AG04449 (cell line): ENCODE results near the gene EPB41L4A.

Source experiments
- CTCF ChIA-PET: fragments of 350-600 bp; formaldehyde crosslinking; extraction: SDS; loops from one replicate; lab custom pipeline; 2021; ENCODE audit warnings: antibody characterized with exemption; lab: Yijun Ruan, JAX
- POLR2A ChIA-PET: fragments of 400-600, 350-600 bp; formaldehyde crosslinking; extraction: SDS; loops from one replicate; lab custom pipeline; 2020; ENCODE audit warnings: antibody characterized with exemption, inconsistent platforms; lab: Yijun Ruan, JAX
- DNase-seq: peaks from one replicate; pipeline ENCODE4 v3.0.0-alpha.2; 2010; ENCODE audit warnings: low read depth, low spot score
- H3K4me3 ChIP-seq: 2 replicates; pipeline ENCODE4 v1.5.1; 2011; ENCODE audit warnings: low read depth, mild to moderate bottlenecking, control low read depth, low read length
- TF ChIP-seq, protein P1 (sequence below): IDR thresholded peaks from one replicate; pipeline ENCODE4 v1.5.1; 2011; ENCODE audit warnings: mild to moderate bottlenecking, moderate library complexity, low read length, control low read depth, inconsistent platforms; ENCODE audit not compliant: insufficient read depth; ENCODE audit errors: missing control alignments

The EPB41L4A gene

DNA sequence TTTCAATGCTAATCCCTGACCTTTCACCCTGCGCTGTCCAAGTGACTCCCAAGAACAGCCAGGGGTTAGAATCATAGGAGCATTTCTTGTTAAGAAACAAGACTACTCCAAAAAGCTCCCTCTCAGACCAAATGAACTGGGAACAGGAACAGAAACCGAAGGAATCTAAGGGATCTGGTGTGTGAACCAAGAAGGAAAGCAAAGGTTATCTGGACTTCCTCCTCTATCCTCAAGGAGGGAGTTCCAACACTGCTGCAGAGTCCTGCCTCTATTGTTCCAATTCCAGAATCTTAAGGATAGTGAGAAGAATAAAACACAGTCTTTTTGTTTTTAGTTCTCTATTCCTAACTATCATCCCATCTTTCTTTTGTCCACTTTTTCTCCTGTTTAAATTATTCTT is 87.2 kb downstream of the EPB41L4A start:
- CTCF ChIA-PET, result no interaction called here
- TF ChIP-seq, protein P1, sequence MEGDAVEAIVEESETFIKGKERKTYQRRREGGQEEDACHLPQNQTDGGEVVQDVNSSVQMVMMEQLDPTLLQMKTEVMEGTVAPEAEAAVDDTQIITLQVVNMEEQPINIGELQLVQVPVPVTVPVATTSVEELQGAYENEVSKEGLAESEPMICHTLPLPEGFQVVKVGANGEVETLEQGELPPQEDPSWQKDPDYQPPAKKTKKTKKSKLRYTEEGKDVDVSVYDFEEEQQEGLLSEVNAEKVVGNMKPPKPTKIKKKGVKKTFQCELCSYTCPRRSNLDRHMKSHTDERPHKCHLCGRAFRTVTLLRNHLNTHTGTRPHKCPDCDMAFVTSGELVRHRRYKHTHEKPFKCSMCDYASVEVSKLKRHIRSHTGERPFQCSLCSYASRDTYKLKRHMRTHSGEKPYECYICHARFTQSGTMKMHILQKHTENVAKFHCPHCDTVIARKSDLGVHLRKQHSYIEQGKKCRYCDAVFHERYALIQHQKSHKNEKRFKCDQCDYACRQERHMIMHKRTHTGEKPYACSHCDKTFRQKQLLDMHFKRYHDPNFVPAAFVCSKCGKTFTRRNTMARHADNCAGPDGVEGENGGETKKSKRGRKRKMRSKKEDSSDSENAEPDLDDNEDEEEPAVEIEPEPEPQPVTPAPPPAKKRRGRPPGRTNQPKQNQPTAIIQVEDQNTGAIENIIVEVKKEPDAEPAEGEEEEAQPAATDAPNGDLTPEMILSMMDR, result no peak
- no peak overlapping the region for H3K4me3 ChIP-seq
- POLR2A ChIA-PET, result no interaction called here
- DNase-seq, result no peak

DNA sequence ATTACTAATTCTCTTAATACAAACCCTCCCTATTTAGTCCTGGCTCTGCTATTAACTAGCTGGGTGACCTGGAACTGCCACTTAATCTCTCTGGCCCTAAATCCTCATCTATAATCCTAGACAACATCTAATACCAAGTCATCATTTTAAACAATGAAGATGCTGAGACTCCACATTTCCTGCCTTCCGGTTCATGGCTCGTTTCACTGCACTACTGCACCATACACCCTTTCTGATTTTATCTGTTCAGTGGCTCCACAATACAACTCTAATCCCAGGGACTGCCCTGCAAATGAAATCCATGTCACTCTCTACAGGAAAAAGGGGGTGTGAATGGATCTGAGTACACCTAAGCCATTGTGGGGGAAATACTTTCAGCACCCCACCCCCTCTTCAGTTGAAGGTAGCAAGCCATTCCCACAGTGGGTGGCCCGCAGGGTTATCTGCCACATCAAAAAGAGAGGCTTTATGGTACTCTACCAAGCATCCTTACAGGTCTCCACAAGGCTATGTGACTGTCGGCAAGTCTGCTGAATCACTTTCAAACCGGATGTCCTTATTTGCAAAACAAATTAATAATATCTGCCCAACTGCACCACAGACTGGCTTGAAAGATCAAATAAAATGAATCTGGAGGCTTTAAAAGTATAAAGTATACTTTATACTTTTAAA is 89.5 kb downstream of the EPB41L4A start:
- ChIA-PET POLR2A (no interaction called here), CTCF (no interaction called here)
- H3K4me3 ChIP-seq, result no peak overlapping the region
- TF ChIP-seq, protein P1, result no peak
- DNase-seq, result no peak

DNA sequence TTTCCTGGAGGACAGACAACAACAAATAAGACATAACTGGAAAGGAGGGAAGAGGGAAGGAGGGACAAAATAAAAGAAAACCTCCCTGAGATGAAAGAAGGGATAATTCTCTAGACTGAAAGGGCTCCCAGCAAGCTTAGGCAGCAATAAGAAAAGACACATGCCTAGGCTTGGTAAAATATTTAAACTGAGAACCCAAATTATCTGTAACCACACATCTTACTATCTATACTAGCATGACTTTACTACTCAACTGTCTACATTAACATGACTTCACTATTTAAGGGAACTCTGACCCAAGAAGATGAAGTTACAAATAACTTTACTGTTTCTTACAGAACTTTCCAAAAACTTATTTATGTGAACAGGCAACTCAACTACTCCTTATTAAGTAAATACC is 95.9 kb downstream of the EPB41L4A start:
- no peak for DNase-seq
- TF ChIP-seq, protein P1, result no peak
- H3K4me3 ChIP-seq, result no peak overlapping the region
- POLR2A ChIA-PET, result no interaction called here
- CTCF ChIA-PET, result no interaction called here

DNA sequence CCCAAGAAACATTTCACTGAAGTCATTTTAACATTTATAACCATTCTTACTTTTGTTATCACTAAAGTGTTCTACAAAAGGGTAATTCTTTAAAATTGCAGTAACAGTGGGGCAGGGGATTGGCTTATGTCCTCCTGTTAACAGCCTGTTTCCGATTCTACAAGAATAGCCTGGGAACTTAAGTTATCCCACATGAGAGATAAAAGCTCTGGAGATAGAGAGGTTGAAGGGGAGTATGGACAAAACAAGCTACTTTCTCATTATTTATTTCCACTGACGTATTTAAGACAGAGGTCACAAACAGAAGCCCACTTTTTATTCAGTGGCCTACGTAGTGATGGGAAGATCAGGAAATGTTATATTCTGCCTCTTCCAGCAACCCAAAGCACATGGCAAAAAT is 98.7 kb downstream of the EPB41L4A start:
- POLR2A ChIA-PET, result no interaction called here
- DNase-seq, result no peak
- CTCF ChIA-PET, result no interaction called here
- no peak overlapping the region for H3K4me3 ChIP-seq
- TF ChIP-seq, protein P1, result no peak

DNA sequence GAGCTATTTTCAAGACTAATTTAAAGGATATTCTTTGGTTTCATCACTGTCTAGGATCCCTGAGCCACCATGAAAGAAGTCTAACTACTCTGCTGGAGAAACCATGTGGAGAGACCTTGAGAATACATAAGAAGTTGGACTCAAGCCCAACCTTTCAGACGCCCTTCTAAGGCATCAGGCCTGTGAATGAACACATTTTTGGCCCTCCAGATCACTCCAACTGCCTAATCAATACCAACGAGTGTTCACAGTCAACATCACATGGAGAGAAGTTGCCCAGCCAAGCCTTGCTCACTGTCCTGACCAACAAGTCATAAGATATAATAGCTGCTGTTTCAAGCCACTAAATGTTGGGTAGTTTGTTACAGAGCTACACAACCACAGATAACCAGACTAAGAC is 100.7 kb downstream of the EPB41L4A start:
- POLR2A ChIA-PET, result no interaction called here
- H3K4me3 ChIP-seq, result no peak overlapping the region
- CTCF ChIA-PET, result no interaction called here
- DNase-seq, result no peak
- TF ChIP-seq, protein P1, result no peak

DNA sequence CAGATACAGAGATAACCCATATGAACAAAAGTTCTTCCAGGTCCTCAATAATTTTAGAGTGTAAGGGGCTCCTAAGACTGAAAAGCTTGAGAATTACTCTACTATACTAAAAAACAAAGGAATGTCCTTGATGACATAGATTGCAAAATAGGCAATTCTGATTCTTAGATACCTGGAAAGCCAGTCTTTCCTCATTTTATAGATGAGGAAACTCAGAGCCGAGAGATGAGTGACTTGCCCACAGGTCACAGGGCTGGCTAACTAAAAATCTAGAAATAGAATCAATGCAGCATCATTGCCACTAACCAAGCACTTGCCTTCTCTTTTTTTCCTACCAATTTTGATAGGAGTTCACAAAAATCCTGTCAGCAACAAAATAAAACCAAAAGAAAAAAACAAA is 101.2 kb downstream of the EPB41L4A start:
- DNase-seq, result no peak
- H3K4me3 ChIP-seq, result no peak overlapping the region
- POLR2A ChIA-PET, result no interaction called here
- TF ChIP-seq, protein P1, result no peak
- CTCF ChIA-PET, result no interaction called here
